ENCODE measurements around the gene ZNF775. TPM values are rescaled to one million over a fixed set of nuclear protein-coding genes. Genes with fewer than 3 reads are reported as not detected.

Gene ZNF775
- total RNA-seq, 1 experiment from 2014 or later = 3.7 TPM

GRCh38 chr7:150430465-150431085 lies 51.4 kb downstream of the ZNF775 start:
- Histone ChIP-seq H3K4me3 (ENCODE audit: low read length) (no peak overlapping the region), H3K27ac (ENCODE audit: low read length) (no peak overlapping the region), H3K9me2 (replicated peaks; ENCODE audit: low read length) (no peaks in the 10 kb centered on the region), H3K36me3 (ENCODE audit: low read depth, low read length) (no peaks in the 10 kb centered on the region), H3K4me1 (ENCODE audit: insufficient read depth, low read length) (peaks cover 12% of the 10 kb centered on the region), H3K27me3 (ENCODE audit: low read length) (no peaks in the 10 kb centered on the region), H3K79me2 (ENCODE audit: low read length) (no peaks in the 10 kb centered on the region), H3K9ac (ENCODE audit: low read length) (no peak overlapping the region), H3F3A (ENCODE audit: low read length, unreplicated experiment) (no peaks in the 10 kb centered on the region), H3K9me3 (ENCODE audit: low read length) (no peaks in the 10 kb centered on the region), H2AFZ (ENCODE audit: low read length) (no peak overlapping the region), H4K20me1 (ENCODE audit: low read length) (no peaks in the 10 kb centered on the region), H3K4me2 (ENCODE audit: low read length) (no peak overlapping the region)
- TF ChIP-seq, protein P1, sequence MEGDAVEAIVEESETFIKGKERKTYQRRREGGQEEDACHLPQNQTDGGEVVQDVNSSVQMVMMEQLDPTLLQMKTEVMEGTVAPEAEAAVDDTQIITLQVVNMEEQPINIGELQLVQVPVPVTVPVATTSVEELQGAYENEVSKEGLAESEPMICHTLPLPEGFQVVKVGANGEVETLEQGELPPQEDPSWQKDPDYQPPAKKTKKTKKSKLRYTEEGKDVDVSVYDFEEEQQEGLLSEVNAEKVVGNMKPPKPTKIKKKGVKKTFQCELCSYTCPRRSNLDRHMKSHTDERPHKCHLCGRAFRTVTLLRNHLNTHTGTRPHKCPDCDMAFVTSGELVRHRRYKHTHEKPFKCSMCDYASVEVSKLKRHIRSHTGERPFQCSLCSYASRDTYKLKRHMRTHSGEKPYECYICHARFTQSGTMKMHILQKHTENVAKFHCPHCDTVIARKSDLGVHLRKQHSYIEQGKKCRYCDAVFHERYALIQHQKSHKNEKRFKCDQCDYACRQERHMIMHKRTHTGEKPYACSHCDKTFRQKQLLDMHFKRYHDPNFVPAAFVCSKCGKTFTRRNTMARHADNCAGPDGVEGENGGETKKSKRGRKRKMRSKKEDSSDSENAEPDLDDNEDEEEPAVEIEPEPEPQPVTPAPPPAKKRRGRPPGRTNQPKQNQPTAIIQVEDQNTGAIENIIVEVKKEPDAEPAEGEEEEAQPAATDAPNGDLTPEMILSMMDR (conservative IDR thresholded peaks at IDR 0.05; ENCODE audit: low read depth, low read length) = no peak
- TF ChIP-seq EZH2phosphoT487 (IDR thresholded peaks at IDR 0.05; ENCODE audit: borderline replicate concordance, low read length) = no peak
- TF ChIP-seq EZH2 (IDR thresholded peaks at IDR 0.05; ENCODE audit: low read length, unreplicated experiment) = no peak
- no TSS peak for BruUV-seq (replicated peaks)
- DNase-seq (no peak), ATAC-seq (no peak)
- ChIA-PET CTCF (no interaction called here), POLR2A (ENCODE audit: unreplicated experiment) (no interaction called here)
- intact Hi-C loops (cut with micrococcal nuclease) = no loop called here

GRCh38 chr7:150431839-150432658 lies 52.9 kb downstream of the ZNF775 start:
- intact Hi-C loops (cut with micrococcal nuclease) = no loop called here

More at GRCh38 chr7:150431839-150432658, 52.9 kb downstream of the ZNF775 start:
- H3K27me3 ChIP-seq (ENCODE audit: low read length) = no peaks in the 10 kb centered on the region
- H3K27ac ChIP-seq (ENCODE audit: low read length) = no peak overlapping the region
- ATAC-seq (no peak), DNase-seq (no peak)
- no peak overlapping the region for H3K4me3 ChIP-seq (ENCODE audit: low read length)
- H3K79me2 ChIP-seq (ENCODE audit: low read length) = no peaks in the 10 kb centered on the region
- no peak overlapping the region for H3K4me2 ChIP-seq (ENCODE audit: low read length)
- H3K4me1 ChIP-seq (ENCODE audit: insufficient read depth, low read length) = peaks cover 12% of the 10 kb centered on the region
- POLR2A ChIA-PET (ENCODE audit: unreplicated experiment) = no interaction called here
- no peaks in the 10 kb centered on the region for H3F3A ChIP-seq (ENCODE audit: low read length, unreplicated experiment)
- TF ChIP-seq EZH2 (IDR thresholded peaks at IDR 0.05; ENCODE audit: low read length, unreplicated experiment) (no peak), EZH2phosphoT487 (IDR thresholded peaks at IDR 0.05; ENCODE audit: borderline replicate concordance, low read length) (no peak)
- TF ChIP-seq, protein P1 (conservative IDR thresholded peaks at IDR 0.05; ENCODE audit: low read depth, low read length) = no peak
- no peaks in the 10 kb centered on the region for H4K20me1 ChIP-seq (ENCODE audit: low read length)
- no peaks in the 10 kb centered on the region for H3K9me3 ChIP-seq (ENCODE audit: low read length)
- CTCF ChIA-PET = no interaction called here
- BruUV-seq (replicated peaks) = no TSS peak
- H2AFZ ChIP-seq (ENCODE audit: low read length) = no peak overlapping the region
- H3K9ac ChIP-seq (ENCODE audit: low read length) = no peak overlapping the region
- H3K36me3 ChIP-seq (ENCODE audit: low read depth, low read length) = no peaks in the 10 kb centered on the region
- no peaks in the 10 kb centered on the region for H3K9me2 ChIP-seq (replicated peaks; ENCODE audit: low read length)
